Measurements from ENCODE around the gene REPIN1.
A peak's percentile ranks its signal among the peaks of the same experiment; 100 is the strongest.

The REPIN1 gene

GRCh38 chr7:150361807-150362621 is 6.6 kb upstream of the REPIN1 start:
- no peak overlapping the region for H3K27ac ChIP-seq (ENCODE audit: low read depth, low read length)
- no peaks in the 10 kb centered on the region for H3K27me3 ChIP-seq (ENCODE audit: control insufficient read depth, insufficient read depth, low read length)
- no peaks in the 10 kb centered on the region for H3K9me3 ChIP-seq (ENCODE audit: control insufficient read depth, insufficient read depth, low read depth, low read length)
- H3K9ac ChIP-seq (ENCODE audit: low read length): no peak overlapping the region
- H3K36me3 ChIP-seq (ENCODE audit: control insufficient read depth, insufficient read depth, low read length): no peaks in the 10 kb centered on the region
- peaks cover 38% of the 10 kb centered on the region for H3K4me1 ChIP-seq (ENCODE audit: control insufficient read depth, insufficient read depth, low read length)
- no peak overlapping the region for H3K4me3 ChIP-seq (ENCODE audit: low read depth, low read length)

GRCh38 chr7:150363370-150363769 is 5.3 kb upstream of the REPIN1 start:
- no peak overlapping the region for H3K27ac ChIP-seq (ENCODE audit: low read depth, low read length)
- peaks cover 38% of the 10 kb centered on the region for H3K4me1 ChIP-seq (ENCODE audit: control insufficient read depth, insufficient read depth, low read length)
- H3K27me3 ChIP-seq (ENCODE audit: control insufficient read depth, insufficient read depth, low read length): no peaks in the 10 kb centered on the region
- H3K36me3 ChIP-seq (ENCODE audit: control insufficient read depth, insufficient read depth, low read length): no peaks in the 10 kb centered on the region
- H3K9me3 ChIP-seq (ENCODE audit: control insufficient read depth, insufficient read depth, low read depth, low read length): no peaks in the 10 kb centered on the region
- H3K4me3 ChIP-seq (ENCODE audit: low read depth, low read length): no peak overlapping the region
- no peak overlapping the region for H3K9ac ChIP-seq (ENCODE audit: low read length)

- Histone ChIP-seq H3K36me3 (ENCODE audit: control insufficient read depth, insufficient read depth, low read length) (no peaks in the 10 kb centered on the region), H3K27me3 (ENCODE audit: control insufficient read depth, insufficient read depth, low read length) (no peaks in the 10 kb centered on the region), H3K9ac (ENCODE audit: low read length) (no peak overlapping the region), H3K27ac (ENCODE audit: low read depth, low read length) (no peak overlapping the region), H3K4me3 (ENCODE audit: low read depth, low read length) (no peak overlapping the region), H3K4me1 (ENCODE audit: control insufficient read depth, insufficient read depth, low read length) (peaks cover 38% of the 10 kb centered on the region), H3K9me3 (ENCODE audit: control insufficient read depth, insufficient read depth, low read depth, low read length) (no peaks in the 10 kb centered on the region)
Measured at GRCh38 chr7:150363872-150364271, 4.8 kb upstream of the REPIN1 start.

- Histone ChIP-seq H3K9me3 (ENCODE audit: control insufficient read depth, insufficient read depth, low read depth, low read length) (no peaks in the 10 kb centered on the region), H3K36me3 (ENCODE audit: control insufficient read depth, insufficient read depth, low read length) (peaks cover 5% of the 10 kb centered on the region), H3K27me3 (ENCODE audit: control insufficient read depth, insufficient read depth, low read length) (no peaks in the 10 kb centered on the region), H3K4me3 (ENCODE audit: low read depth, low read length) (no peak overlapping the region), H3K27ac (ENCODE audit: low read depth, low read length) (no peak overlapping the region), H3K9ac (ENCODE audit: low read length) (no peak overlapping the region), H3K4me1 (ENCODE audit: control insufficient read depth, insufficient read depth, low read length) (peaks cover 47% of the 10 kb centered on the region)
Measured at GRCh38 chr7:150365194-150365593, 3.4 kb upstream of the REPIN1 start.

GRCh38 chr7:150365673-150366398 is 2.8 kb upstream of the REPIN1 start:
- Histone ChIP-seq H3K36me3 (ENCODE audit: control insufficient read depth, insufficient read depth, low read length) (peaks cover 11% of the 10 kb centered on the region), H3K4me1 (ENCODE audit: control insufficient read depth, insufficient read depth, low read length) (peaks cover 54% of the 10 kb centered on the region), H3K27ac (ENCODE audit: low read depth, low read length) (no peak overlapping the region), H3K4me3 (ENCODE audit: low read depth, low read length) (no peak overlapping the region), H3K27me3 (ENCODE audit: control insufficient read depth, insufficient read depth, low read length) (no peaks in the 10 kb centered on the region), H3K9ac (ENCODE audit: low read length) (no peak overlapping the region), H3K9me3 (ENCODE audit: control insufficient read depth, insufficient read depth, low read depth, low read length) (no peaks in the 10 kb centered on the region)

- H3K27me3 ChIP-seq (ENCODE audit: control insufficient read depth, insufficient read depth, low read length): no peaks in the 10 kb centered on the region
- H3K9me3 ChIP-seq (ENCODE audit: control insufficient read depth, insufficient read depth, low read depth, low read length): no peaks in the 10 kb centered on the region
- peak overlapping the region; percentile 97 for H3K27ac ChIP-seq (ENCODE audit: low read depth, low read length)
- H3K9ac ChIP-seq (ENCODE audit: low read length): peak overlapping the region; percentile 84
- peaks cover 41% of the 10 kb centered on the region for H3K4me1 ChIP-seq (ENCODE audit: control insufficient read depth, insufficient read depth, low read length)
- H3K36me3 ChIP-seq (ENCODE audit: control insufficient read depth, insufficient read depth, low read length): peaks cover 25% of the 10 kb centered on the region
- H3K4me3 ChIP-seq (ENCODE audit: low read depth, low read length): peak overlapping the region; percentile 70
Measured at GRCh38 chr7:150367677-150368095, 936 bp upstream of the REPIN1 start.

- Histone ChIP-seq H3K4me3 (ENCODE audit: low read depth, low read length) (peak overlapping the region; percentile 70), H3K4me1 (ENCODE audit: control insufficient read depth, insufficient read depth, low read length) (peaks cover 48% of the 10 kb centered on the region), H3K27ac (ENCODE audit: low read depth, low read length) (peak overlapping the region; percentile 97), H3K36me3 (ENCODE audit: control insufficient read depth, insufficient read depth, low read length) (peaks cover 39% of the 10 kb centered on the region), H3K27me3 (ENCODE audit: control insufficient read depth, insufficient read depth, low read length) (no peaks in the 10 kb centered on the region), H3K9ac (ENCODE audit: low read length) (peak overlapping the region; percentile 84), H3K9me3 (ENCODE audit: control insufficient read depth, insufficient read depth, low read depth, low read length) (no peaks in the 10 kb centered on the region)
Measured at GRCh38 chr7:150368884-150369747, 494 bp downstream of the REPIN1 start.

GRCh38 chr7:150369748-150370501 is 1.3 kb downstream of the REPIN1 start:
- Histone ChIP-seq H3K27ac (ENCODE audit: low read depth, low read length) (peak overlapping the region; percentile 97), H3K36me3 (ENCODE audit: control insufficient read depth, insufficient read depth, low read length) (peaks cover 45% of the 10 kb centered on the region), H3K4me3 (ENCODE audit: low read depth, low read length) (peak overlapping the region; percentile 70), H3K9ac (ENCODE audit: low read length) (peak overlapping the region; percentile 84), H3K27me3 (ENCODE audit: control insufficient read depth, insufficient read depth, low read length) (no peaks in the 10 kb centered on the region), H3K9me3 (ENCODE audit: control insufficient read depth, insufficient read depth, low read depth, low read length) (no peaks in the 10 kb centered on the region), H3K4me1 (ENCODE audit: control insufficient read depth, insufficient read depth, low read length) (peaks cover 53% of the 10 kb centered on the region)

GRCh38 chr7:150370612-150371071 is 2.0 kb downstream of the REPIN1 start:
- H3K4me1 ChIP-seq (ENCODE audit: control insufficient read depth, insufficient read depth, low read length): peaks cover 53% of the 10 kb centered on the region
- 0 out of 2 replicates have a peak overlapping the region, but pooled peaks have one; percentile 97 for H3K27ac ChIP-seq (ENCODE audit: low read depth, low read length)
- no peaks in the 10 kb centered on the region for H3K27me3 ChIP-seq (ENCODE audit: control insufficient read depth, insufficient read depth, low read length)
- H3K4me3 ChIP-seq (ENCODE audit: low read depth, low read length): no peak overlapping the region
- no peaks in the 10 kb centered on the region for H3K9me3 ChIP-seq (ENCODE audit: control insufficient read depth, insufficient read depth, low read depth, low read length)
- peak overlapping the region; percentile 84 for H3K9ac ChIP-seq (ENCODE audit: low read length)
- peaks cover 45% of the 10 kb centered on the region for H3K36me3 ChIP-seq (ENCODE audit: control insufficient read depth, insufficient read depth, low read length)

Measured in HUES6 (cell line).